Measurements from ENCODE around the gene IPCEF1.

IPCEF1 gene

DNA sequence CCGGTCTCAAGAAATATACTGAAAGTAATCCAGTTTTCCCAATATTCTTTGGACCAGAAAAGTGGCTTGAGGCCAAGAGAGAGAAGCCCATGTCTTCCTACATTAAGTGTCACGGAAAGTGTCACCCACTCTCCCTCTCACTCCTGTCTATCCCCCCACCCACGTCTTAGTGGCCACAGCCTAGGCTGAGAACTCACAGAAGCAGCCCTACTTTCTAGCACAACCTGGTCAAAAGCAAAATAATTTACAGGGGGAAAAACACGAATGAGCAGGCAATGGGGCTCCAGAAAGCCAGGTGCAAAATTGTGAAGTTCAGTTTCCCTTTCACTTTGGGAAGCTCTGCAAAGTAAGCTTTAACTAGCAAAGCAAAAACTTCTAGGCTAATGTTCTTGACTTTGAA lies 199.5 kb downstream of the IPCEF1 start:
- no peak for DNase-seq

DNA sequence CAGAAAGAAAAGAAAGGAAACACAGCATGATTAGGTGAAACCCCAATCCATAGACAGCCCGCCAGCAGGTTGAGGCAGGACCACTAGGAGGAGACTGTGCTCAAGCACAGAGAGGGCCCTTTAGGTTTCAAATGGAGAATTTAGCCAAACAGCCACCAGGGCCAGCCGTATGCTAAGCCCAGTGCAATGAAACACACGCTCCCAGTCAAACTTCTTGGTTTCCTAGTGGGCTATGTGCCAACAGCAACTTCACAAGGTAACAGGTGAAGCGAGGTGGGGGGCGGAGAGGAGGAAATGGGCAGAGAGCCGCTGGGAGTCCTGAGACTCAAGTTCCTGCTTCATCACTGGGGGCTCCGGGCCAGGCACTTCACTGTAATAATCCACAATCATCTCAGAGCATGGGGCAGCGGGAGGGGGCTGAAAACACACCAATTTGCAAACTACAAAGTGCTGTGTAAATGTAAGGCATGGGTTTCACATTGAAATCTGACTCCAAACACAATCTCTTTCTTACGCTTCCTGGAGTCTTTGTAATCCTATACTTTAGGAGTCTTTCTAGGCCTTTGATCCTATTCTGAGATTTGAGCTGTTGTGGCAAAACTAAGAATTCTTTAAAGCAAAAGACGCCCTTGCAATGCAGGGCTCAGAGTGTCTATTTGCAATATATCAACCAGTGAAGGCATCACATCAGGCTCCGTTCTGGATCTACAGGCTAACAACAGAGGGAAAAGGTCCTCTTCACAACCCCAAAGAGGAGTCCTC lies 200.3 kb downstream of the IPCEF1 start:
- DNase-seq: peak; percentile 75

DNA sequence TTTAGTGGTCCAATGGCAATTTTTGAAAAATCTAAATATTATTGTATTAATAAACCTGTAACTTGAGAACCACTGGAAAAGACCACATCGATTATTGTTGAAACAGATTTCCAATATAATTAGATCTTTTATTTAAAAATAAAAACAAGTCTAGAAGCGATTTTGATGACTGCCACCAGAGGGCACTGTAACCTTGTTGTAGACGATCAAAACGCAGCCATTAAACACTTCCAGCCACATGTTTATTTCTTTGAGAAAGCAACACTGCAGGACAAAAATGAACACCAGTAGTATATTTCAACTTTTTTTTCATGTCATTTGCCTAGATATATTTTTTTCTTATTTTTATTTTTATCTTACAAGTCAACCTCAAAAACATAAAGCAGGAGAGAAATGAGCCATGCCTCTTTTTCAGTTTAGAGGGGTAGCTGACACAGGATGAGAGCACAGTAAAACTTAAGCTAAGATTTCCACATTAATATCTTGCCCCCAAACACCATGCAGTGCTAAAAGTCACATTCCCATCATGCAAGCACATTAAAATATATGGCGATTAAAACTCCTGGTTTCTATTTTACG lies 202.1 kb downstream of the IPCEF1 start:
- DNase-seq: peak; percentile 86

DNA sequence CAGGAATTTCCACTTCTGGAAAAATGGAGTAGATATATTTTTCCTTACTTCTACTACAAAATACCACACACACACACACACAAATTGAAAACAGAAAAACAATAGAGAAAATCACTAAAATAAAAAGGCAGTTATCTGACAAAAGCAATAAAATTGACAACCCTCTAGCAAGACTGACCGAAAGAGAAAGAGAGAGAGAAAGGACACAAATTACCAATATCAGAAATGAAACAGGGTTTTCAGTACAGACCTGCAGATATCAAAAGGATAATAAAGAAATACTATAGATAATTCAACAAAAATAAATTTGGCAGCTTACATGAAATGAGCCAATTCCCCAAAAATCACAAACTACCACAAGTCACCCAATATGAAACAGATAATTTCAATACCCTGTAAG lies 212.8 kb downstream of the IPCEF1 start:
- DNase-seq: no peak

DNA sequence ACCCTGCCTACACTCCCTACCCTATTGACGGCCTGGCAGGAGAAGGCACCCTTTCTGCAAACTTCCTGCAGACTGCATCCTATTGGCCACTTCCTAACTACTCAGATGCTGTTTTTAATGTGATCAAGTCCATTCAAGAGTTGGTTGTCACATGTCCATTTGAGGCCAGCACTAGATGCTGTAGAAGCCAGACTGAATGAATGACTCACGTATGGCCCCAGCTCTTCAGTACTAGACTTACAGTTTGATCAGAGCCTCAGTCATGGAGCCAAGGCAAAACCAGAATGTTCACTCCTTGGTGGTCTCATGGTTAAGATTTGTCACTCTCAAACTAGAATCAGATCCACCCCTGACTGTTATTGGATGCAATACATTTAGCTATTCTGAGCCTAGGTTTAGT lies 215.9 kb downstream of the IPCEF1 start:
- DNase-seq: peak; percentile 16

DNA sequence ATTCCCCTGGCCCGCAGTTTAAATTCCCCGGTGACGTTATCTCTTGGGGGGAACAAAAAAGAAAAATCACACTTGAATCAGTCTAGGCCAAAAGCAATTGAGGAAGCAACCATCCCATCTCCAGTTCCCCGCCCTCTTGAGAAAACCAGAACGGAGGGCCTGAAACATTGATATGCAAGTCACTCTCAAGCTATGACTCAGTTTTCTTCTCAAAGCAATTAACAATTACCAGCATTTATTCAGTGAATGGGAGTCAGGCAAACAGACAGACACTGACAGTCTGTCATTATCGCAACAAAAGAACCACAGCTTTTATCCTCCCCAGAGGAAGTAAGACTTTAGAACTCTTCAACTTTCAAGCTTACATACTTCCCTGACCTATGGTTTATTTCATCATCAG lies 216.7 kb downstream of the IPCEF1 start:
- peak; percentile 93 for DNase-seq

DNA sequence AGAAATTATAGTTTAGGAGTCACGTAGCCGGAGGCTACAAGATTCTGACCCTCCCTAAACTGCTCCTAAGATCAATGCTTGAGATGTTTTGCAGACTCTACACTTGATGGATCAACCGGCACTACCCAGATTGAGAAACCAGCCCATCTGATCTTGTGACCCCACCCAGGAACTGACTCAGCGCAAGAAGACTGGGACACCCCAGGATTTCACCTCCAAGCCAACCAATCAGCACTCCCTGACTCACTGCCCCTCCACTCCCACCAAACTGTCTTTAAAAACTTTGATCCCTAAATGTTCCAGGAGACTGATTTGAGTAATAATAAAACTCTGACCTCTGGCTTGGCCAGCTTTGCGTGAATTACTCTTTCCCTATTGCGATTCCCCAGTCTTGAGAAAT lies 217.8 kb downstream of the IPCEF1 start:
- peak; percentile 86 for DNase-seq

DNA sequence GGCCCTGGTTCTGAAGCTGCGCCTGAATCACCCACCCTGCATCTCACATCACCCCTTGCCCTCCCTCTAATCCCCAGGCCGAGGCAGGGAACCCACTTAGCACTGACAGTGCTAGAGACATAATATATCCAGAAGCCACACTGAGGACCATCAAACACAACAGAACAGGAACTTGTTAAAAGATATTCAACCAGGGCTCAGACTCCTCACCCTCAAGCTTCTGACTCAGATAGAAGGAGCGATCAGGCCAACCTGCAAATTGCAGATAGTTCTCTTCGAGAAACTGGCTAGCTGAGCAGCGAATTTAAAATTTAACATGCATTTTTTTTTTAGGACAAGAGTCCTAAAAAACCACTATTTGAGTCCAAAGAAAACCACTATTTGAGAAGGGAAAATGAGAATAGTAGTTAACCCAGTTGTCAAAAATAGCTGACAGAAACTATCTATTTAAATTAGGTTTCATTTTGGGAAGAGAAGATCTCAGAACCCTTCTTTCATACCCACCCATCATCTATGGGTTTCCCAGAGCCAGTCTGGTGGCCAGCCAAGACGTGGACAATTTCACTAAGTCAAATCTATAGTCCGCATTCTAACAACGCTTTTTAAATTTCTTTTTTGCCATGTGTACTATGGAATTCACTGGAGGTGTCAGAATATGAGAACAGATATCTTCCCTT lies 222.0 kb downstream of the IPCEF1 start:
- no peak for DNase-seq

DNA sequence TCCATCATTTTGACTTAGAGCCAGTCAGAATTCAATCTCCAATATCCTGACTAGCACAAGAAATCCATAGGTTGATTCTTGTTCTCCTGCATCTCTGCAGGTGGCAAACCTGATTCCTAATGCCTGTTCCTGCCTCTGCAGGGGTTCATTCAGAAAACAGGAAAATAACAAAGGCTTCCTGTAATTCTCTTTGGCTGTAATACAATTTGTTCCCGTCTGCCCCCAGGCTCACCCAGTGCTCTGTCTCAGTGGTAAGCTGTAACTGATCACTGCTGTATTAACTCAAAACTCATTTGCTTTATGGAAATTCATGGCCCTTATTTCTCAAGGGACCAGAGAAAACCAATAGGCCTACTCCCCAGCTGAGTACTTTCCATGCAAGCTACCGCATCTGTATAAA lies 228.9 kb downstream of the IPCEF1 start:
- no peak for DNase-seq

DNA sequence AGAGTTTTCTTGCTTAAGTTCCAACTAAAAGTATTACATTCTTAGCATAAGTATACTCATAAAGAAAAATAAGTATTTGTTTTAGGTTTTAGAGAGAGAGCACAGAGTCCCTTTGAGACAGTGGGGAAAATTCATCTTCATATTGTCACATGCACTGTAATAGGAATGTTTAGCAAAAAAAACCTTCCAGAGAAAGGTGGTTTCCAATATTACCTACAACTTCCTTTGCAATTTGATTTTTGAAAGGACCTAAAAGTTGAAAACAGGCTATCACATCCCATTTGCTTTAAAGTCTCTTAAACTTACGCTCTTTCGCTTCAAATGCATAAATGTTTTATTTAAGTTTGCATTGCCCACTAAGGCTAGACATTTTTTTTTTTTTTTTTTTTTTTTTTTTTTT lies 231.2 kb downstream of the IPCEF1 start:
- DNase-seq: peak; percentile 49

DNA sequence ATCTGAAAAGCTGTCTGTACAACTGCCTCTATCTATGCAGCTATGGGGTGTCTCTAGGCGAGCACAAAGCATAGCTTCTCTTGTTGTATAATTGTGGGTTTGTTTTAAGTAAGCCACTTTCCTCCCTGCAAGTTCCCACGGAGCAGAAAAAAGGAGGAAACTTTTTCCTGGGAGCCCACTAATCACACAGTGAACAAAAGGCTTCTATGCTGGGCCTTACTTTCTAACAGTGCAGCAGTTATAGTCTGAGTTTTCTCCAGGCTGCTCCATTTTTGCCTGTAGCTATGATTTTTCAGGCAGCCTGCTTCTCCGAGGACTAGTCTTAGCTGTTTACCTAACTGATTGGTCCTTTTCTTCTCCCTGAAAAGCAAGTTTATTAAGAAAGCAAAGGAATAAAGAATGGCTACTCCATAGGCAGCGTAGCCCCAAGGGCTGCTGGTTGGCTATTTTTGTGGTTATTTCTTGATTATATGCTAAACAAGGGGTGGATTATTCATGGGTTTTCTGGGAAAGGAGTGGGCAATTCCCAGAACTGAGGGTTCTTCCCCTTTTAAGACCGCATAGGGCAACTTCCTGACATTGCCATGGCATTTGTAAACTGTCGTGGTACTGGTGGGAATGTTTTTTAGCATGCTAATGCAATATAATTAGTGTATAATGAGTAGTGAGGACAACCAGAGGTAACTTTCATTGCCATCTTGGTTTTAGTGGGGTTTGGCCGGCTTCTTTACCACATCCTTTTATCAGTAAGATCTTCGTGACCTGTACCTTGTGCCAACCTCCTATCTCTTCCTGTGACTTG lies 233.2 kb downstream of the IPCEF1 start:
- peak; percentile 89 for DNase-seq

DNA sequence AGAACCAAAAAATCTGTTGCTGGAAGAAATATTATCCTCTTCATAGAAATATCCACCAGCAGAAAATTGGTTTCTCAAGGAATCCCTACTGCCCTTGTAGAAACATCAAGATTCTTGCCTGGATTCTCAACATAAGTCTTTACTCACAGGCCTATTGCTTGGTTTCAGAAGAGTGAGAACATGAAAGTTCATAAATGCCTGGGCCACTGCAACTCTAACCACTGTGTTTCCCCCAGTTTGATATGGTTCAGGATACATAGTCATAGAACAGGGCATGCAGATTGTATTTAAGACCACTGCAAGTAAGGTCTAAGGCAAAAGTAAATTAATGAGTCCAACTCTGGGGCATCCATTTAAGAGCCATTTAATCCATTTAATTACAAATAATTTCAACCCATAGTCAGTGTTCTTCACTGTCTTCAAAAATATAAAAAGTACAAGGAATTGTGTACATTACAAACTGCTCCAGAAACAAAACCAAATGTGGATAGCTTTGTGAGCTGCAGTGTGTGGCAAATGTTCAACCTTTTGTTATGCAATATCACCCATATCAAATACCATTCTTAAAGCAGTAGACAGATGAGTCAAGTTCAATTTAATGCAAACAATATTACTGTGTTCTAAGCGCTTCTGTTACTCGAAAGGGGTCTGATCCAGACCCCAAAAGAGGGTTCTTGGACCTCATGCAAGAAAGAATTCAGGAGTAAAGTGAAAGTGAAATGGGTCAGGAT lies 234.2 kb downstream of the IPCEF1 start:
- DNase-seq: no peak

DNA sequence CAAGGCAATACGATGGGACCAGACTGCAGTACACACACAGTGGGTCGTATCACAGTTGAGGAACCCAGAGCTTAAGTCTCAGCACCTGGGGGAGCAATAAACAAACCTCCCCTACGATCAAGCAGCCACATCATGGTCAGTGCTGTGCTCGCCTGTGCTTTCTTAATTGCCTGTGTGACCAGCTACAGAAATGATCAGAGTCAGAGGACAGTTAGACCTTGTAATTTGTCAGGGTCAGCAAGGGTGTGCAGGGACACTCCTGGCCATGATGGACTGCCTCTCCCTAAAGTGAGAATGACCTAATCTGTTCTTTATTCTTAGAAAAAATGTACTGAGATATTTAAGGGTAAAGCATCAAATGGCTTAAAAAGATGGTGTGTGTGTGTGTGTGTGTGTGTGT lies 239.1 kb downstream of the IPCEF1 start:
- DNase-seq: no peak

DNA sequence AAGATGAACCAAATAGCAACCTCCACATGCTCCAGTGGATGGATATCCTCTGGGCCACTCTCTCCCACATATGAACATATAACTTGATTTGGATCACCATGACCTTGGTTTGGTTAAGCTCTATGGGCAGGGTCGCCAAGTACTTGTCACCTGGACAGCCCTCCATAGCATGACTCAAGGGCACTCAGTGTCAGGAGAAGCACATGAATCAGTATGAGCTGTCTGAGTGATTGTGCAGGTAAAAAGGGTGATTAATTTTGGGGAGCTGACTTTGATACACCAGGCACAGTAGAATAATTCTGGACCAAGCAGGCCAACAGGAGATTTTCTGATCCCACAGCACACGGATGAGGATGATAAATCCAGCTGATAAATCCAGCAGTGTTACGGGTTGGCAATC lies 243.2 kb downstream of the IPCEF1 start:
- DNase-seq: no peak

DNA sequence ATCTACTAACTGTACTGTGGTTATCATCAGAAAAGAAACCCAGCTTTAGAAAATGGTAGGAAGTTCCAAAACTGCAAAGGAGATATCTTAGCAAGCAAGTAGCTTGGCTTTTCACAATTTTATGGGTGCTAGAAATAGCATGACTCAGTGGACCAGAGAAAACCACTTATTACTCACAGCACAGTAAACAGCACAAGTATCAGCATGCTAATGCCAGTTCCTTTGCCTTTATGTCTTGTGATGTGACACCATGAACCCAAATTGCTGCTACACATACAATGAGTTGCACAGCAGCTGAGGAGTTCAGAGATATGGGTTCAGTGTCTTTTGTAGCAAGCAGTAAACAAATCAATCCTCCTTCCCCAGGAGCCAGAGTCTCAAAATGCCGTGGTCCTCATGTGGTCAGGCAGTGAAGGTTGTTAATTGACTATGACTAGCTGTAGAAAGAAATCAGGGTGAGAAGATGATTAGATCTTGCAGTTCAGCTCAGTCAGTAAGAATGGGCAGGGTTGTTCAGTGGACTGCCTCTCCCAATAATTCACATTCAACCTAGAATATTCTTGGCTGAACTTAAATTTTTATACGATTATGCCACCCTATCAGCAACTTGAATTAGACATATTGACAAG lies 244.3 kb downstream of the IPCEF1 start:
- DNase-seq: peak; percentile 25

DNA sequence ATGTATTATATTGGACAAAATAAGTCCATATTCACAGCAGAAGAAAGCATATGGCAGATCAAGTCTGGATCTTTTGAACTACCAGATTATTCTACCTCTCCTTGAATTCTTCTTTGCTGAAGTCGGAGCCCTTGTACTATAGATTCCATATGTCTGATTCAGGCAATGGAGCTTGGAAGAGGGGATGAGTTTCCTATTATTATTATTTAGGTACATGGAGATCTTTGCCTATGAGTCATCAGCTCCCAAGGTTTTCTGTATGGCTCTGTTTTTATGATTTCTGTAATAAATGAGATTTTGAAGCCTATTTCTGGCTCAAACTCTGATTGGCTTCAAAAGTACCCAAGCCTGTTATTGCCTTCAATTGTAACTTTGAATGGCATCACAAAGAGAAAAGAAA lies 245.6 kb downstream of the IPCEF1 start:
- no peak for DNase-seq

DNA sequence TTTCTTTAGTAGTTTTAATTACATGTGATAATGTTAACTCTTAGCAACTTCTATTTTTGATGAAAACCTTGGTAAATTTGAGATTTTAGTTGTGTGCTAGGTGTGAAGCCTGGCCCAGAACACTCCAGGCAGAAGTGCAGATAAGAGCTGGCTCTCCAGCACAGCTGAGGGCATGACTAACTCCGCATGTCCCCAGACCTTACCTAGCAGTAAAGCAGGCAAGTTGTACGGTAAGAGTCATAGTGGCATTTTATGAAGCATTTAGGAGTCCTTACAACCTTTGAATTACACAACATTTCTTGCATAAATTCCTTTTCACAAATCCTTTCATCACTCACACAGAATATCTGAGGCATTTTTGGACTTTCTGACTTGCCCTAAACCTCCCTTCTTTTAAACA lies 250.4 kb downstream of the IPCEF1 start:
- no peak for DNase-seq
